ENCODE measurements around the gene CATSPER1. TPM values are rescaled to one million over a fixed set of nuclear protein-coding genes. Genes with fewer than 3 reads are reported as not detected.

The CATSPER1 gene
- total RNA-seq, 2 donors from 2014 or later, result not detected

DNA sequence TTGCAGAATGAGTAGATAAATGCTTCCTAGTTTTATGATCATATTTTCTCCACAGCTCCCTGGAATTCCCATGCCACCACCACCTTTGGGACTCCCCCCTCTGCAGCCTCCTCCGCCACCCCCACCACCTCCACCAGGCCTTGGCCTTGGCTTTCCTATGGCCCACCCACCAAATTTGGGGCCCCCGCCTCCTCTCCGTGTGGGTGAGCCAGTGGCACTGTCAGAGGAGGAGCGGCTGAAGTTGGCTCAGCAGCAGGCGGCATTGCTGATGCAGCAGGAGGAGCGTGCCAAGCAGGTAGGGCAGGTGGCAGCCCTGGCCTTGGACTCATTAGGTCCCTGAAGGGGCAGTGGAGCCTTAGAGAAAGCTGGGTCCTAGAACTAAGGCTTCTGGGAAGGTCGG, 28.7 kb upstream of the CATSPER1 start:
- H3K27me3 ChIP-seq (ENCODE audit: control insufficient read depth, insufficient read depth, low read length, poor library complexity, severe bottlenecking), result no peaks in the 10 kb centered on the region
- no peak for DNase-seq
- H3K27ac ChIP-seq (ENCODE audit: low read depth, low read length), result no peak overlapping the region
- H3K4me1 ChIP-seq (ENCODE audit: control insufficient read depth, insufficient read depth, low read length), result peaks cover 6% of the 10 kb centered on the region
- Mint-ChIP-seq H3K4me3 (no peak overlapping the region), H3K27ac (no peak overlapping the region), H3K4me1 (peaks cover 17% of the 10 kb centered on the region), H3K27me3 (ENCODE audit: insufficient read depth) (no peaks in the 10 kb centered on the region), H3K36me3 (ENCODE audit: low read depth) (peaks cover 54% of the 10 kb centered on the region), H3K9me3 (no peaks in the 10 kb centered on the region)
- H3K9me3 ChIP-seq (ENCODE audit: control insufficient read depth, low read length), result no peaks in the 10 kb centered on the region
- no peak overlapping the region for H3K9ac ChIP-seq (ENCODE audit: extremely low read depth, low read length, poor library complexity, severe bottlenecking)
- no peak overlapping the region for H3K4me3 ChIP-seq (ENCODE audit: low read length)
- 90 to 93% methylated on average over 4 to 7 of the region's 7 CpGs for WGBS, 2 experiments (ENCODE audit: insufficient coverage in 1 of 2, insufficient read length in 1 of 2)
- H3K36me3 ChIP-seq (ENCODE audit: control insufficient read depth, insufficient read depth, low read length), result peaks cover 62% of the 10 kb centered on the region
- TF ChIP-seq, protein P1, sequence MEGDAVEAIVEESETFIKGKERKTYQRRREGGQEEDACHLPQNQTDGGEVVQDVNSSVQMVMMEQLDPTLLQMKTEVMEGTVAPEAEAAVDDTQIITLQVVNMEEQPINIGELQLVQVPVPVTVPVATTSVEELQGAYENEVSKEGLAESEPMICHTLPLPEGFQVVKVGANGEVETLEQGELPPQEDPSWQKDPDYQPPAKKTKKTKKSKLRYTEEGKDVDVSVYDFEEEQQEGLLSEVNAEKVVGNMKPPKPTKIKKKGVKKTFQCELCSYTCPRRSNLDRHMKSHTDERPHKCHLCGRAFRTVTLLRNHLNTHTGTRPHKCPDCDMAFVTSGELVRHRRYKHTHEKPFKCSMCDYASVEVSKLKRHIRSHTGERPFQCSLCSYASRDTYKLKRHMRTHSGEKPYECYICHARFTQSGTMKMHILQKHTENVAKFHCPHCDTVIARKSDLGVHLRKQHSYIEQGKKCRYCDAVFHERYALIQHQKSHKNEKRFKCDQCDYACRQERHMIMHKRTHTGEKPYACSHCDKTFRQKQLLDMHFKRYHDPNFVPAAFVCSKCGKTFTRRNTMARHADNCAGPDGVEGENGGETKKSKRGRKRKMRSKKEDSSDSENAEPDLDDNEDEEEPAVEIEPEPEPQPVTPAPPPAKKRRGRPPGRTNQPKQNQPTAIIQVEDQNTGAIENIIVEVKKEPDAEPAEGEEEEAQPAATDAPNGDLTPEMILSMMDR (conservative IDR thresholded peaks at IDR 0.05), result no peak

DNA sequence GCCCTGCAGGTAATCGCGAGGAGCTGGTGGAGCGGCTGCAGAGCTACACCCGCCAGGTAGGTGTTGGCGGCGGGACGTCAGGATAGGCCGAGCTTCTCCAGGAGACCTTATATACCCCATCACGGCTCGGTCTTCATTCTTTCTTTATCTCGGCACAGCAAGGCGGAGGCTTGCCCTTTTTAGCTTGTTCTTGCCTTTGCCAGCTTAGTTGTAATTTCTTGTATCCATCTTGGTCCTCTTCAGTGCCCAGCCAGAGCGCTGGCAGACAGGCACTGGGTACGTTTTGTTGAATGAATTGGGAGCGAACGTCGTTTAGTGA, 26.3 kb upstream of the CATSPER1 start:
- Mint-ChIP-seq H3K27me3 (ENCODE audit: insufficient read depth) (peaks cover 4% of the 10 kb centered on the region), H3K27ac (peak overlapping the region; percentile 99), H3K9me3 (no peaks in the 10 kb centered on the region), H3K36me3 (ENCODE audit: low read depth) (peaks cover 34% of the 10 kb centered on the region), H3K4me3 (peak overlapping the region; percentile 99), H3K4me1 (peaks cover 22% of the 10 kb centered on the region)
- 0 to 2% methylated on average over 12 to 17 of the region's 17 CpGs for WGBS, 2 experiments (ENCODE audit: insufficient coverage in 1 of 2, insufficient read length in 1 of 2)
- peaks cover 40% of the 10 kb centered on the region for H3K36me3 ChIP-seq (ENCODE audit: control insufficient read depth, insufficient read depth, low read length)
- H3K27ac ChIP-seq (ENCODE audit: low read depth, low read length), result peak overlapping the region; percentile 59
- no peaks in the 10 kb centered on the region for H3K9me3 ChIP-seq (ENCODE audit: control insufficient read depth, low read length)
- TF ChIP-seq, protein P1 (conservative IDR thresholded peaks at IDR 0.05), result no peak
- H3K4me1 ChIP-seq (ENCODE audit: control insufficient read depth, insufficient read depth, low read length), result peaks cover 6% of the 10 kb centered on the region
- H3K27me3 ChIP-seq (ENCODE audit: control insufficient read depth, insufficient read depth, low read length, poor library complexity, severe bottlenecking), result no peaks in the 10 kb centered on the region
- DNase-seq, result no peak
- H3K4me3 ChIP-seq (ENCODE audit: low read length), result peak overlapping the region; percentile 98
- H3K9ac ChIP-seq (ENCODE audit: extremely low read depth, low read length, poor library complexity, severe bottlenecking), result peak overlapping the region; percentile 93

DNA sequence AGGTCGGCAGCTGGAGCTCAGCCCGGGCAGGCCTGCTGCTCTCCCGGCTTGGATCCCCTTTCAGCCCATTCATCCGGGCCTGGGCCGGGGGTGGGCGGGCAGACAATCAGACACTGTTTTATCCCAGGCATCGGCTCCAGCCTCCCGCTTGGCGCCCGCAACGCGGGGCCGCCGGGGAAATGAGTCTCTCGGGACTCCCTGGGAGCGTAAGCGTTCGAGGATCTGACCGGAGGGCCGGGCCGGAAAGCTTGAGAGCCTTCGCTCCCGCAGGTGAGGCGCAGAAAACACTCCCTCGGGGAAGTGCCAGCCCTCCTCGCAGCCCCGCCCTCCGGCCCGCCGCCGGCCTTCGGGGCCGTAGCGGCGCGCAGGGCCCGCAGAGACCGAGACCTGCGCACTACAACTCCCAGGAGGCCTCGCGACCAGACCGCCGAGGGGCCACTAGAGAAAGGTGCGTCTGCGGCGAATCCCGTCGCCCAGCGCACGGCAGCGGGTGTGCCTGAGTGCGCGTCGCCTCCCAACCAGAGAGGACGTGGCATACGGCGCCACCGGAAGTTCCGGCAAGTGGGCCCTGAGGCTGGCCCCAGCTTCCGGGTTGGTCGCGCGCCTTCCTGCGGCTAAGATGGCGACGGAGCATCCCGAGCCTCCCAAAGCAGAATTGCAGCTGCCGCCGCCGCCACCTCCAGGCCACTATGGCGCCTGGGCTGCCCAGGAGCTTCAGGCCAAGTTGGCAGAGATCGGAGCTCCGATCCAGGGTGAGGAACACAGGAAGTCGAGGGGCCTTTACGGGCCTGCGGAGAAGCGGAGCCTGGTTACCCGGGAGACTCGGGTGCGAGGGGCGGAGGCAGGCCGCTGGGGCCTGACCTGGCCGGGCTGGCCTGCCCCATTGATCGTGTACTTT, 25.7 kb upstream of the CATSPER1 start, which contains the start of gene SF3B2:
TSS of gene SF3B2 (plus strand) at position 599 of the 898 bp plus-strand sequence. CDS start at position 620, 21 bp downstream.
- peak within 1 kb of the TSS; percentile 99 for H3K27ac Mint-ChIP-seq
- 0% methylated on average over 36 to 84 of the region's 84 CpGs for WGBS, 2 experiments (ENCODE audit: insufficient coverage in 1 of 2, insufficient read length in 1 of 2)

More for the DNA sequence above, 25.7 kb upstream of the CATSPER1 start, which contains the start of gene SF3B2:
- peaks cover 35% of the 10 kb centered on the region for H3K36me3 ChIP-seq (ENCODE audit: control insufficient read depth, insufficient read depth, low read length)
- H3K4me1 Mint-ChIP-seq, result peaks cover 22% of the 10 kb centered on the region
- no peaks in the 10 kb centered on the region for H3K27me3 ChIP-seq (ENCODE audit: control insufficient read depth, insufficient read depth, low read length, poor library complexity, severe bottlenecking)
- H3K27ac ChIP-seq (ENCODE audit: low read depth, low read length), result peak within 1 kb of the TSS; percentile 91
- TF ChIP-seq, protein P1 (conservative IDR thresholded peaks at IDR 0.05), result peak; percentile 16
- H3K9me3 Mint-ChIP-seq, result no peaks in the 10 kb centered on the region
- H3K4me3 Mint-ChIP-seq, result peak within 1 kb of the TSS; percentile 99
- DNase-seq, result peak; percentile 99
- peaks cover 6% of the 10 kb centered on the region for H3K4me1 ChIP-seq (ENCODE audit: control insufficient read depth, insufficient read depth, low read length)
- H3K9ac ChIP-seq (ENCODE audit: extremely low read depth, low read length, poor library complexity, severe bottlenecking), result peak within 1 kb of the TSS; percentile 93
- peaks cover 28% of the 10 kb centered on the region for H3K36me3 Mint-ChIP-seq (ENCODE audit: low read depth)
- H3K9me3 ChIP-seq (ENCODE audit: control insufficient read depth, low read length), result no peaks in the 10 kb centered on the region
- peaks cover 4% of the 10 kb centered on the region for H3K27me3 Mint-ChIP-seq (ENCODE audit: insufficient read depth)
- peak within 1 kb of the TSS; percentile 98 for H3K4me3 ChIP-seq (ENCODE audit: low read length)
